ENCODE results near the gene PRRC2B.

Gene PRRC2B

GRCh38 chr9:131459056-131459455 is 65.2 kb downstream of the PRRC2B start:
- H3K9ac ChIP-seq (ENCODE audit: low read length): no peak overlapping the region

GRCh38 chr9:131461166-131461565 is 67.3 kb downstream of the PRRC2B start:
- Histone ChIP-seq H3K14ac (ENCODE audit: low read length) (no peak overlapping the region), H3K4me1 (ENCODE audit: control insufficient read depth in 1 of 2, insufficient read depth in 2 of 2, low read length in 2 of 2) (no peaks in the 10 kb centered on the region), H4K8ac (ENCODE audit: low read depth, low read length) (no peak overlapping the region), H3K4me3 (ENCODE audit: low read depth, low read length) (peak overlapping the region; percentile 31), H2BK120ac (ENCODE audit: insufficient read depth, low read length, poor library complexity) (no peak overlapping the region), H4K12ac (ENCODE audit: low read depth, low read length) (no peak overlapping the region), H3K27me3 (ENCODE audit: insufficient read depth, low read length) (no peaks in the 10 kb centered on the region), H3K18ac (ENCODE audit: low read length) (no peak overlapping the region), H3K4ac (ENCODE audit: low read depth, low read length) (no peak overlapping the region), H3K9ac (ENCODE audit: low read length) (no peak overlapping the region), H2BK12ac (ENCODE audit: low read length) (no peak overlapping the region), H3K27ac (ENCODE audit: low read depth, low read length) (no peak overlapping the region), H3K23ac (ENCODE audit: low read length) (peak overlapping the region; percentile 78), H2AK5ac (ENCODE audit: low read length) (no peak overlapping the region), H2BK5ac (ENCODE audit: low read depth, low read length, poor library complexity) (no peak overlapping the region), H3K36me3 (ENCODE audit: control insufficient read depth in 1 of 2, insufficient read depth in 2 of 2, low read length in 2 of 2) (peaks cover 62 to 81% of the 10 kb centered on the region in 2 experiments), H3K79me2 (ENCODE audit: control insufficient read depth, insufficient read depth, low read length, poor library complexity) (no peaks in the 10 kb centered on the region), H4K91ac (ENCODE audit: low read depth, low read length) (no peak overlapping the region), H3K79me1 (ENCODE audit: low read length) (no peaks in the 10 kb centered on the region), H2AFZ (ENCODE audit: insufficient read depth, low read length, poor library complexity) (no peak overlapping the region), H3K9me3 (ENCODE audit: insufficient read depth, low read depth, low read length) (no peaks in the 10 kb centered on the region), H3K4me2 (ENCODE audit: low read length) (no peak overlapping the region)
- no CpG with 5 or more reads among the region's 1 CpG for WGBS (ENCODE audit: extremely low coverage, insufficient coverage, insufficient read length)
- DNase-seq: no peak

More at GRCh38 chr9:131459056-131459455, 65.2 kb downstream of the PRRC2B start:
- H2AFZ ChIP-seq (ENCODE audit: insufficient read depth, low read length, poor library complexity): no peak overlapping the region
- no peak overlapping the region for H2BK12ac ChIP-seq (ENCODE audit: low read length)
- H3K79me1 ChIP-seq (ENCODE audit: low read length): no peaks in the 10 kb centered on the region
- DNase-seq: no peak
- no peak overlapping the region for H4K8ac ChIP-seq (ENCODE audit: low read depth, low read length)
- no peak overlapping the region for H4K91ac ChIP-seq (ENCODE audit: low read depth, low read length)
- H3K18ac ChIP-seq (ENCODE audit: low read length): no peak overlapping the region
- no peak overlapping the region for H2BK5ac ChIP-seq (ENCODE audit: low read depth, low read length, poor library complexity)
- no peak overlapping the region for H3K23ac ChIP-seq (ENCODE audit: low read length)
- no peaks in the 10 kb centered on the region for H3K79me2 ChIP-seq (ENCODE audit: control insufficient read depth, insufficient read depth, low read length, poor library complexity)
- no peak overlapping the region for H3K14ac ChIP-seq (ENCODE audit: low read length)
- no peak overlapping the region for H3K4ac ChIP-seq (ENCODE audit: low read depth, low read length)
- H2BK120ac ChIP-seq (ENCODE audit: insufficient read depth, low read length, poor library complexity): no peak overlapping the region
- no peaks in the 10 kb centered on the region for H3K9me3 ChIP-seq (ENCODE audit: insufficient read depth, low read depth, low read length)
- no peaks in the 10 kb centered on the region for H3K4me1 ChIP-seq (ENCODE audit: control insufficient read depth in 1 of 2, insufficient read depth in 2 of 2, low read length in 2 of 2)
- H3K4me3 ChIP-seq (ENCODE audit: low read depth, low read length): no peak overlapping the region
- H4K12ac ChIP-seq (ENCODE audit: low read depth, low read length): no peak overlapping the region
- H3K27ac ChIP-seq (ENCODE audit: low read depth, low read length): no peak overlapping the region
- peaks cover 66 to 78% of the 10 kb centered on the region in 2 experiments for H3K36me3 ChIP-seq (ENCODE audit: control insufficient read depth in 1 of 2, insufficient read depth in 2 of 2, low read length in 2 of 2)
- no peak overlapping the region for H3K4me2 ChIP-seq (ENCODE audit: low read length)
- no peaks in the 10 kb centered on the region for H3K27me3 ChIP-seq (ENCODE audit: insufficient read depth, low read length)
- no CpG with 5 or more reads among the region's 10 CpGs for WGBS (ENCODE audit: extremely low coverage, insufficient coverage, insufficient read length)
- no peak overlapping the region for H2AK5ac ChIP-seq (ENCODE audit: low read length)

- no peak overlapping the region for H3K18ac ChIP-seq (ENCODE audit: low read length)
- H3K79me2 ChIP-seq (ENCODE audit: control insufficient read depth, insufficient read depth, low read length, poor library complexity): no peaks in the 10 kb centered on the region
- H2BK5ac ChIP-seq (ENCODE audit: low read depth, low read length, poor library complexity): no peak overlapping the region
- no peak overlapping the region for H3K4ac ChIP-seq (ENCODE audit: low read depth, low read length)
- H4K12ac ChIP-seq (ENCODE audit: low read depth, low read length): no peak overlapping the region
- no peak overlapping the region for H2BK120ac ChIP-seq (ENCODE audit: insufficient read depth, low read length, poor library complexity)
- WGBS (ENCODE audit: extremely low coverage, insufficient coverage, insufficient read length): no CpG with 5 or more reads among the region's 24 CpGs
- H3K23ac ChIP-seq (ENCODE audit: low read length): no peak overlapping the region
- no peak overlapping the region for H2AK5ac ChIP-seq (ENCODE audit: low read length)
- no peak overlapping the region for H3K27ac ChIP-seq (ENCODE audit: low read depth, low read length)
- H3K27me3 ChIP-seq (ENCODE audit: insufficient read depth, low read length): no peaks in the 10 kb centered on the region
- H3K4me3 ChIP-seq (ENCODE audit: low read depth, low read length): no peak overlapping the region
- no peak overlapping the region for H2AFZ ChIP-seq (ENCODE audit: insufficient read depth, low read length, poor library complexity)
- H3K4me2 ChIP-seq (ENCODE audit: low read length): no peak overlapping the region
- no peak for DNase-seq
- H3K9ac ChIP-seq (ENCODE audit: low read length): no peak overlapping the region
- H4K8ac ChIP-seq (ENCODE audit: low read depth, low read length): no peak overlapping the region
- no peaks in the 10 kb centered on the region for H3K79me1 ChIP-seq (ENCODE audit: low read length)
- H3K36me3 ChIP-seq (ENCODE audit: control insufficient read depth in 1 of 2, insufficient read depth in 2 of 2, low read length in 2 of 2): peaks cover 62 to 79% of the 10 kb centered on the region in 2 experiments
- no peaks in the 10 kb centered on the region for H3K9me3 ChIP-seq (ENCODE audit: insufficient read depth, low read depth, low read length)
- no peak overlapping the region for H2BK12ac ChIP-seq (ENCODE audit: low read length)
- H4K91ac ChIP-seq (ENCODE audit: low read depth, low read length): no peak overlapping the region
- no peak overlapping the region for H3K14ac ChIP-seq (ENCODE audit: low read length)
- H3K4me1 ChIP-seq (ENCODE audit: control insufficient read depth in 1 of 2, insufficient read depth in 2 of 2, low read length in 2 of 2): no peaks in the 10 kb centered on the region
Observed at GRCh38 chr9:131464354-131465000, 70.6 kb downstream of the PRRC2B start.

- H3K36me3 ChIP-seq (ENCODE audit: control insufficient read depth in 1 of 2, insufficient read depth in 2 of 2, low read length in 2 of 2): peaks cover 67 to 80% of the 10 kb centered on the region in 2 experiments
- H3K79me2 ChIP-seq (ENCODE audit: control insufficient read depth, insufficient read depth, low read length, poor library complexity): peaks cover 2% of the 10 kb centered on the region
- H3K14ac ChIP-seq (ENCODE audit: low read length): no peak overlapping the region
- no peak overlapping the region for H3K4me3 ChIP-seq (ENCODE audit: low read depth, low read length)
- H2AK5ac ChIP-seq (ENCODE audit: low read length): no peak overlapping the region
- H2BK5ac ChIP-seq (ENCODE audit: low read depth, low read length, poor library complexity): no peak overlapping the region
- no peak overlapping the region for H4K91ac ChIP-seq (ENCODE audit: low read depth, low read length)
- H3K9ac ChIP-seq (ENCODE audit: low read length): no peak overlapping the region
- no CpG with 5 or more reads among the region's 6 CpGs for WGBS (ENCODE audit: extremely low coverage, insufficient coverage, insufficient read length)
- no peak for DNase-seq
- H3K4me2 ChIP-seq (ENCODE audit: low read length): no peak overlapping the region
- H2BK12ac ChIP-seq (ENCODE audit: low read length): no peak overlapping the region
- no peaks in the 10 kb centered on the region for H3K79me1 ChIP-seq (ENCODE audit: low read length)
- no peaks in the 10 kb centered on the region for H3K27me3 ChIP-seq (ENCODE audit: insufficient read depth, low read length)
- H4K8ac ChIP-seq (ENCODE audit: low read depth, low read length): no peak overlapping the region
- no peak overlapping the region for H2AFZ ChIP-seq (ENCODE audit: insufficient read depth, low read length, poor library complexity)
- H3K23ac ChIP-seq (ENCODE audit: low read length): no peak overlapping the region
- no peaks in the 10 kb centered on the region for H3K4me1 ChIP-seq (ENCODE audit: control insufficient read depth in 1 of 2, insufficient read depth in 2 of 2, low read length in 2 of 2)
- H3K18ac ChIP-seq (ENCODE audit: low read length): no peak overlapping the region
- no peaks in the 10 kb centered on the region for H3K9me3 ChIP-seq (ENCODE audit: insufficient read depth, low read depth, low read length)
- no peak overlapping the region for H2BK120ac ChIP-seq (ENCODE audit: insufficient read depth, low read length, poor library complexity)
- H3K4ac ChIP-seq (ENCODE audit: low read depth, low read length): no peak overlapping the region
- H4K12ac ChIP-seq (ENCODE audit: low read depth, low read length): no peak overlapping the region
- no peak overlapping the region for H3K27ac ChIP-seq (ENCODE audit: low read depth, low read length)
Observed at GRCh38 chr9:131465401-131465800, 71.5 kb downstream of the PRRC2B start.
